ENCODE measurements around the gene EPB41L4A.

DNA sequence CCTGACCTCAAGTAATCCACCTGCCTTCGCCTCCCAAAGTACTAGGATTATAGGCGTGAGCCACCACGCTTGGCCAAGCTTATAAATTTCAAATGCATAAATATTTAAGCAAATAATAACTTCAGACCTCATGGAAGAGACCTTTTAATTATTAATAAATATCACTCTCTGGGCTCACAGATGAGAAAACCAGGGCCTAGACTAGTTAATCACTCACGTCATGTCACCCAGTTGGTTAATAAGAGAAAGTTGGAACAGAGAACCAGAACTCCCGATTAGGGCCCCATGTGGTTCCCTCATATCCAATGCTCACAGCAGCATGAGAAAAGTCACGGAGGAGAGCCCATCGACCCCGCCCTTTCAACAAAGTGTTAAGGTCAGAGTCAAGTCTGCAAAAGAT, 79.3 kb downstream of the EPB41L4A start:
- TF ChIP-seq CTCF (conservative IDR thresholded peaks at IDR 0.05; ENCODE audit: low read length) = no peak
- TF ChIP-seq EZH2phosphoT487 (IDR thresholded peaks at IDR 0.05; ENCODE audit: borderline replicate concordance) = no peak
